H1 (cell line): ENCODE results near the gene LIPC. TPM values are rescaled to one million over a fixed set of nuclear protein-coding genes. Genes with fewer than 3 reads are reported as not detected.

ENCODE experiments used
- CTCF ChIA-PET: fragments of 300-600 bp; sonication (Branson Sonifier 250); formaldehyde crosslinking; loops from one replicate; lab custom pipeline; 2021; ENCODE audit not compliant: partially characterized antibody; lab: Charles Lee
- POLR2A ChIA-PET: fragments of 300-600 bp; sonication (Branson Sonifier 250); formaldehyde crosslinking; loops from one replicate; lab custom pipeline; 2021; ENCODE audit warnings: inconsistent platforms; ENCODE audit not compliant: partially characterized antibody; lab: Charles Lee
- DNase-seq, 2 experiments: peaks; one replicate each; pipeline versions ENCODE4 v3.0.0 to v3.0.0-alpha.2; 2010 to 2022; ENCODE audit warnings: low spot score in 2 of 2, low read depth in 1 of 2, mixed read lengths in 1 of 2
- FAIRE-seq: peaks from 2 replicates; lab custom pipeline; 2011; peaks lifted over from hg19 to GRCh38; lab: Jason Lieb, UNC
- H2AFZ ChIP-seq: 2 replicates; pipeline ENCODE4 v1.8.1; 2012; ENCODE audit warnings: low read length, inconsistent platforms
- H2AK5ac ChIP-seq: 2 replicates; pipeline ENCODE4 v1.6.1; 2013; ENCODE audit warnings: low read depth, low read length
- H2BK120ac ChIP-seq: replicated peaks from 2 replicates; pipeline ENCODE3; 2013; ENCODE audit warnings: low read depth, low read length, inconsistent platforms
- H2BK12ac ChIP-seq: 2 replicates; pipeline ENCODE4 v1.6.1; 2013; ENCODE audit warnings: low read depth, low read length
- H2BK15ac ChIP-seq: 2 replicates; pipeline ENCODE4 v1.6.1; 2013; ENCODE audit warnings: low read length
- H2BK20ac ChIP-seq: 2 replicates; pipeline ENCODE4 v1.6.1; 2013; ENCODE audit warnings: low read length
- H2BK5ac ChIP-seq: 2 replicates; pipeline ENCODE4 v1.6.1; 2013; ENCODE audit warnings: low read depth, low read length
- H3K14ac ChIP-seq: 2 replicates; pipeline ENCODE4 v1.6.1; 2013; ENCODE audit warnings: inconsistent platforms; ENCODE audit not compliant: insufficient read length
- H3K18ac ChIP-seq: 2 replicates; pipeline ENCODE4 v1.6.1; 2013; ENCODE audit warnings: low read length; ENCODE audit errors: extremely low read depth
- H3K23ac ChIP-seq: 2 replicates; pipeline ENCODE4 v1.6.1; 2013; ENCODE audit warnings: inconsistent platforms; ENCODE audit not compliant: insufficient read length
- H3K23me2 ChIP-seq: 2 replicates; pipeline ENCODE4 v1.6.1; 2013; ENCODE audit warnings: low read depth, low read length
- H3K27ac ChIP-seq: 2 replicates; pipeline ENCODE4 v1.6.1; 2011; ENCODE audit warnings: low read depth, low read length, inconsistent platforms
- H3K27me3 ChIP-seq, 4 experiments: replicated peaks in 1 of 4; 1 replicate in 1 of 4; 2 replicates in 3 of 4; pipeline versions ENCODE4 v1.6.1 to v1.8.1; 2011 to 2013; ENCODE audit warnings: low read length in 3 of 4, mild to moderate bottlenecking in 3 of 4, inconsistent platforms in 2 of 4, mixed read lengths in 2 of 4, moderate library complexity in 1 of 4; ENCODE audit not compliant: control insufficient read depth in 3 of 4, insufficient read depth in 3 of 4; ENCODE audit errors: extremely low read depth in 1 of 4
- H3K36me3 ChIP-seq, 4 experiments: 2 replicates each; pipeline versions ENCODE4 v1.6.1 to v1.8.1; 2011 to 2013; ENCODE audit warnings: mild to moderate bottlenecking in 4 of 4, low read length in 3 of 4, moderate library complexity in 2 of 4, control low read depth in 1 of 4, inconsistent platforms in 1 of 4; ENCODE audit not compliant: insufficient read depth in 4 of 4, control insufficient read depth in 2 of 4
- H3K4ac ChIP-seq: replicated peaks from 2 replicates; pipeline ENCODE3; 2013; ENCODE audit warnings: low read length, low read depth, mixed read lengths, inconsistent platforms; ENCODE audit not compliant: insufficient read length
- H3K4me1 ChIP-seq, 4 experiments: replicated peaks in 1 of 4; 1 replicate in 1 of 4; 2 replicates in 3 of 4; pipeline versions ENCODE4 v1.6.1 to v1.8.1; 2011 to 2013; ENCODE audit warnings: low read length in 3 of 4, inconsistent platforms in 2 of 4, mixed read lengths in 1 of 4; ENCODE audit not compliant: insufficient read depth in 4 of 4, control insufficient read depth in 3 of 4
- H3K4me2 ChIP-seq, 2 experiments: 2 replicates each; pipeline versions ENCODE4 v1.6.1 to v1.8.1; 2011 to 2013; ENCODE audit warnings: low read depth in 2 of 2, low read length in 2 of 2, control low read depth in 1 of 2, inconsistent platforms in 1 of 2, mild to moderate bottlenecking in 1 of 2; ENCODE audit not compliant: insufficient read depth in 1 of 2
- H3K4me3 ChIP-seq, 4 experiments: fragments of 200-600, 300-600 bp in 1 of 4; sonication (generic), shearing (Covaris generic), sonication (Bioruptor Twin) in 1 of 4; 2 replicates each; pipeline versions ENCODE4 v1.5.1 to v1.8.1; 2011 to 2016; ENCODE audit warnings: low read length in 4 of 4, low read depth in 3 of 4, control low read depth in 2 of 4, inconsistent platforms in 2 of 4, mild to moderate bottlenecking in 2 of 4, mixed read lengths in 1 of 4, moderate library complexity in 1 of 4; ENCODE audit not compliant: insufficient read depth in 2 of 4; ENCODE audit errors: extremely low read depth in 1 of 4
- H3K56ac ChIP-seq: replicated peaks from 2 replicates; pipeline ENCODE3; 2013; ENCODE audit warnings: low read depth, mild to moderate bottlenecking, mixed read lengths, low read length, inconsistent platforms; ENCODE audit not compliant: insufficient read length
- H3K79me1 ChIP-seq: 2 replicates; pipeline ENCODE4 v1.6.1; 2013; ENCODE audit warnings: low read depth, low read length, control low read depth
- H3K79me2 ChIP-seq, 2 experiments: 2 replicates each; pipeline versions ENCODE4 v1.6.1 to v1.8.1; 2012 to 2013; ENCODE audit warnings: low read length in 2 of 2, mild to moderate bottlenecking in 2 of 2, inconsistent platforms in 1 of 2; ENCODE audit not compliant: insufficient read depth in 2 of 2, control insufficient read depth in 1 of 2
- H3K9ac ChIP-seq, 4 experiments: replicated peaks in 1 of 4; 1 replicate in 1 of 4; 2 replicates in 3 of 4; pipeline versions ENCODE4 v1.6.1 to v1.8.1; 2011 to 2013; ENCODE audit warnings: low read depth in 3 of 4, low read length in 3 of 4, control low read depth in 2 of 4, mild to moderate bottlenecking in 2 of 4, moderate library complexity in 2 of 4, inconsistent platforms in 1 of 4; ENCODE audit errors: extremely low read depth in 1 of 4
- H3K9me3 ChIP-seq, 2 experiments: 2 replicates each; pipeline versions ENCODE4 v1.6.1 to v1.8.1; 2012 to 2013; ENCODE audit warnings: mild to moderate bottlenecking in 2 of 2, moderate library complexity in 2 of 2, control low read depth in 1 of 2, inconsistent platforms in 1 of 2, low read depth in 1 of 2, low read length in 1 of 2, mixed read lengths in 1 of 2; ENCODE audit not compliant: insufficient read depth in 2 of 2
- H4K20me1 ChIP-seq, 2 experiments: replicated peaks in 1 of 2; 2 replicates each; pipeline versions ENCODE3 to v1.8.1; 2011 to 2013; ENCODE audit warnings: inconsistent platforms in 2 of 2, low read length in 2 of 2, mild to moderate bottlenecking in 1 of 2; ENCODE audit not compliant: insufficient read depth in 2 of 2, control insufficient read depth in 1 of 2
- H4K5ac ChIP-seq: 2 replicates; pipeline ENCODE4 v1.6.1; 2013; ENCODE audit warnings: low read length, low read depth, mixed read lengths, inconsistent platforms; ENCODE audit not compliant: insufficient read length
- H4K8ac ChIP-seq: 2 replicates; pipeline ENCODE4 v1.8.0; 2013; ENCODE audit warnings: mild to moderate bottlenecking, moderate library complexity, low read length, inconsistent platforms; ENCODE audit not compliant: insufficient read depth; ENCODE audit errors: extremely low read depth
- H4K91ac ChIP-seq: replicated peaks from 2 replicates; pipeline ENCODE3; 2013; ENCODE audit warnings: low read length, mixed read lengths, inconsistent platforms; ENCODE audit not compliant: insufficient read length
- BCL11A ChIP-seq, 2 experiments: IDR thresholded peaks; one replicate each; pipeline ENCODE4 v1.6.1; 2011; ENCODE audit warnings: low read depth in 2 of 2, low read length in 2 of 2, mild to moderate bottlenecking in 2 of 2
- CTCF ChIP-seq, 3 experiments: IDR thresholded peaks; 1 replicate in 2 of 3; 2 replicates in 1 of 3; pipeline versions ENCODE4 v1.5.1 to v1.6.1; 2011; ENCODE audit warnings: low read length in 3 of 3, mild to moderate bottlenecking in 3 of 3, inconsistent platforms in 2 of 3, low read depth in 1 of 3, moderate library complexity in 1 of 3; ENCODE audit not compliant: insufficient read depth in 1 of 3; ENCODE audit errors: control extremely low read depth in 1 of 3
- GABPA ChIP-seq: IDR thresholded peaks from 2 replicates; pipeline ENCODE4 v1.6.1; 2011; ENCODE audit warnings: mild to moderate bottlenecking, low read length, moderate library complexity, borderline replicate concordance; ENCODE audit not compliant: insufficient read depth
- POLR2AphosphoS5 ChIP-seq: IDR thresholded peaks from 2 replicates; pipeline ENCODE4 v1.6.1; 2011; ENCODE audit warnings: low read depth, low read length
- SRF ChIP-seq: IDR thresholded peaks from 2 replicates; pipeline ENCODE4 v1.6.1; 2011; ENCODE audit warnings: mild to moderate bottlenecking, low read depth, low read length, moderate library complexity
- USF2 ChIP-seq: IDR thresholded peaks from 2 replicates; pipeline ENCODE4 v1.6.1; 2011; ENCODE audit warnings: low read length, improper control_type of control experiment
- WGBS, 2 experiments: shearing (Covaris generic) in 1 of 2; methylation state at CpG; one replicate each; pipeline versions ENCODE4 v1.1.6 to v1.1.7; 2013 to 2015; ENCODE audit warnings: low lambda C conversion rate in 2 of 2, mixed read lengths in 2 of 2, inconsistent platforms in 1 of 2, low coverage in 1 of 2, missing lambda C conversion rate in 1 of 2; ENCODE audit not compliant: insufficient replicate concordance in 2 of 2, insufficient coverage in 1 of 2, insufficient read length in 1 of 2; ENCODE audit errors: extremely low coverage in 1 of 2, missing lambda C conversion rate in 1 of 2; 5-methylcytosine and 5-hydroxymethylcytosine counted together
- polyA plus RNA-seq, 7 experiments: library from polyadenylated mRNA; depleted of rRNA in 3 of 7; stranded (reverse) in 5 of 7; unstranded in 2 of 7; fragments of >200 nt in 5 of 7; fragments of 200-250 nt in 2 of 7; gene quantifications; 1 replicate in 5 of 7; 2 replicates in 1 of 7; 4 replicates in 1 of 7; pipeline versions ENCODE4 v1.2.1 to v1.2.3, GENCODE V29; 2011 to 2013; ENCODE audit warnings: missing spikeins in 2 of 7, mixed read lengths in 2 of 7
- total RNA-seq: library from RNA; stranded (reverse); fragmentation: NEBNext Ultra II Directional; extraction: Animal tissue kit (Norgen Biotek cat#: 25700); gene quantifications from 2 replicates; pipeline ENCODE4 v1.2.1, GENCODE V29; 2021

LIPC gene
- total and polyA plus RNA-seq, 2 of the 8 experiments (the other 6 are each of a cell fraction or from before 2014, with no cell fraction given) = not detected

GRCh38 chr15:58594898-58595297, 163.1 kb downstream of the LIPC start:
- POLR2A ChIA-PET = no interaction called here
- H3K4me3 ChIP-seq = no peak overlapping the region

More at GRCh38 chr15:58594898-58595297, 163.1 kb downstream of the LIPC start:
- no peak overlapping the region for H4K8ac ChIP-seq
- no peak overlapping the region for H2BK15ac ChIP-seq
- H3K4me1 ChIP-seq = peaks cover 0 to 4% (median 0%) of the 10 kb centered on the region in 4 experiments; a peak in 2 of 7 replicates
- H2BK12ac ChIP-seq = no peak overlapping the region
- H2BK5ac ChIP-seq = no peak overlapping the region
- no peak overlapping the region for H2AFZ ChIP-seq
- no peak overlapping the region for H2AK5ac ChIP-seq
- H2BK120ac ChIP-seq = no peak overlapping the region
- TF ChIP-seq GABPA (no peak), USF2 (no peak), SRF (no peak), CTCF (IDR thresholded peaks at IDR 0.05; ENCODE audit: control extremely low read depth in 1 of 3, insufficient read depth in 1 of 3, low read depth in 1 of 3, low read length in 3 of 3) (no peak), POLR2AphosphoS5 (no peak), BCL11A (IDR thresholded peaks at IDR 0.05; ENCODE audit: low read depth in 2 of 2, low read length in 2 of 2) (no peak)
- H3K9ac ChIP-seq = no peak overlapping the region
- H4K20me1 ChIP-seq = no peaks in the 10 kb centered on the region
- H3K23me2 ChIP-seq = no peaks in the 10 kb centered on the region; the same call in 1 of the 2 replicates
- no peaks in the 10 kb centered on the region for H3K79me2 ChIP-seq
- CTCF ChIA-PET = no interaction called here
- H3K4ac ChIP-seq = no peak overlapping the region
- no peak overlapping the region for H3K14ac ChIP-seq
- H2BK20ac ChIP-seq = no peak overlapping the region
- peaks cover 0 to 5% (median 2%) of the 10 kb centered on the region in 4 experiments; a peak in 2 of 8 replicates for H3K36me3 ChIP-seq
- no peak overlapping the region for H3K4me2 ChIP-seq
- no peak for FAIRE-seq
- no peak overlapping the region for H4K5ac ChIP-seq
- 91% methylated on average over 1 of the region's 1 CpG; no CpG with 5 or more reads in 1 of the 2 experiments for WGBS, 2 experiments
- H3K27ac ChIP-seq = no peak overlapping the region
- H3K56ac ChIP-seq = no peak overlapping the region
- DNase-seq = no peak
- no peaks in the 10 kb centered on the region for H3K9me3 ChIP-seq
- no peaks in the 10 kb centered on the region; a peak in 1 of 7 replicates for H3K27me3 ChIP-seq
- H3K79me1 ChIP-seq = no peaks in the 10 kb centered on the region
- H3K23ac ChIP-seq = no peak overlapping the region
- no peak overlapping the region for H4K91ac ChIP-seq
- H3K18ac ChIP-seq = no peak overlapping the region
